Measurements from ENCODE around the gene FBXO41. TPM values are rescaled to one million over a fixed set of nuclear protein-coding genes. Genes with fewer than 3 reads are reported as not detected.
A peak's percentile ranks its signal among the peaks of the same experiment; 100 is the strongest.

The FBXO41 gene
- total and polyA plus RNA-seq, 10 of the 15 experiments (the other 5 are each of a cell fraction or from before 2014, with no cell fraction given): 1.9 to 38.9 (median 11.3) TPM

DNA sequence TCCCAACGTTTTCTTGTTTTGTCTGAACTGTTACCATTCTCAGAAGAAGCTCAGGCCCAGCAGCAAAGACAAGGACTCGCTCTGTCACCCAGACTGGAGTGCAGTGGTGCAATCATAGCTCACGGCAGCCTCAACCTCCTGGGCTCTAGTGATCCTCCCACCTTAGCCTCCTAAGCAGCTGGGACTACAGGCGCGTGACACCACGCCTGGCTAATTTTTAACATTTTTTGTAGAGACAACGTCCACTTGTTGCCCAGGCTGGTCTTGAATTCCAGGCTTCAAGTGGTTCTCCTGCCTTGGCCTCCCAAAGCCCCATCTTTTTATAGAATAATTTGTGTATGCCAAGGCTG, 72.2 kb downstream of the FBXO41 start:
- no TSS peak for BruUV-seq (replicated peaks)
- RAD21 ChIA-PET (ENCODE audit: unreplicated experiment): interaction anchor here (0.6 to 2.8 kb wide), 7 partner anchors 22 to 319 kb away, joined by 3 to 28 read pairs (median 3); partner anchors contain the start of genes CCT7 and PRADC1
- CTCF ChIA-PET: interaction anchor here (0.6 to 4.3 kb wide), 41 partner anchors 8 to 377 kb away, joined by 3 to 79 read pairs (median 4); partner anchors contain the start of genes CCT7, EGR4, NOTO and PRADC1
- TF ChIP-seq RBBP5 (conservative IDR thresholded peaks at IDR 0.05): no peak
- TF ChIP-seq, protein P1, sequence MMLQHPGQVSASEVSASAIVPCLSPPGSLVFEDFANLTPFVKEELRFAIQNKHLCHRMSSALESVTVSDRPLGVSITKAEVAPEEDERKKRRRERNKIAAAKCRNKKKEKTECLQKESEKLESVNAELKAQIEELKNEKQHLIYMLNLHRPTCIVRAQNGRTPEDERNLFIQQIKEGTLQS (IDR thresholded peaks at IDR 0.05; ENCODE audit: borderline replicate concordance, extremely low read depth, low read depth, low read length): no peak
- no peaks in the 10 kb centered on the region for H4K20me1 ChIP-seq (ENCODE audit: control insufficient read depth, insufficient read depth)
- H2AFZ ChIP-seq (ENCODE audit: control insufficient read depth, low read depth, low read length): peak overlapping the region; percentile 72; the same call in 1 of the 2 replicates
- DNase-seq (ENCODE audit: low read depth, low spot score): no peak
- no peak for FAIRE-seq
- 44% methylated on average over 7 of the region's 7 CpGs for WGBS (ENCODE audit: insufficient coverage, insufficient replicate concordance, low lambda C conversion rate, missing lambda C conversion rate)
- H3K4me2 ChIP-seq (ENCODE audit: control insufficient read depth, insufficient read depth): no peak overlapping the region
- peaks cover 8% of the 10 kb centered on the region for H3K4me1 ChIP-seq (ENCODE audit: control insufficient read depth, insufficient read depth, low read length)
- in situ Hi-C loops (cut with MboI) (no loop called here), intact Hi-C loops (cut with micrococcal nuclease; ENCODE audit: unreplicated experiment) (loop anchor here (1.0 kb wide), 1 partner anchor 127 kb away; no protein-coding TSS in a partner anchor)
- ATAC-seq: no peak
- no peaks in the 10 kb centered on the region for H3K9me3 ChIP-seq (replicated peaks; ENCODE audit: control insufficient read depth, insufficient read depth, low read length)
- no peaks in the 10 kb centered on the region for H3K36me3 ChIP-seq (ENCODE audit: control insufficient read depth in 2 of 2, insufficient read depth in 2 of 2, low read length in 1 of 2)
- peaks cover 16% of the 10 kb centered on the region for H3K79me2 ChIP-seq (ENCODE audit: control insufficient read depth, insufficient read depth, low read length)
- H3K27me3 ChIP-seq (replicated peaks in 1 of 2; ENCODE audit: control insufficient read depth in 2 of 2, insufficient read depth in 2 of 2, low read length in 1 of 2): no peaks in the 10 kb centered on the region
- H3K4me3 ChIP-seq: no peak overlapping the region
- SMC1A ChIA-PET (ENCODE audit: uncharacterized antibody, unreplicated experiment): interaction anchor here (0.6 to 2.6 kb wide), 13 partner anchors 9 to 318 kb away, joined by 3 to 24 read pairs (median 4); partner anchors contain the start of gene CCT7
- POLR2A ChIA-PET: interaction anchor here (1.9 to 2.6 kb wide), 2 partner anchors 22 to 127 kb away, joined by 4 to 14 read pairs; partner anchors contain the start of genes CCT7 and PRADC1
- H3K27ac ChIP-seq (ENCODE audit: control insufficient read depth, insufficient read depth): no peak overlapping the region
- no peak overlapping the region for H3K9ac ChIP-seq (ENCODE audit: control insufficient read depth, insufficient read depth, low read length)

DNA sequence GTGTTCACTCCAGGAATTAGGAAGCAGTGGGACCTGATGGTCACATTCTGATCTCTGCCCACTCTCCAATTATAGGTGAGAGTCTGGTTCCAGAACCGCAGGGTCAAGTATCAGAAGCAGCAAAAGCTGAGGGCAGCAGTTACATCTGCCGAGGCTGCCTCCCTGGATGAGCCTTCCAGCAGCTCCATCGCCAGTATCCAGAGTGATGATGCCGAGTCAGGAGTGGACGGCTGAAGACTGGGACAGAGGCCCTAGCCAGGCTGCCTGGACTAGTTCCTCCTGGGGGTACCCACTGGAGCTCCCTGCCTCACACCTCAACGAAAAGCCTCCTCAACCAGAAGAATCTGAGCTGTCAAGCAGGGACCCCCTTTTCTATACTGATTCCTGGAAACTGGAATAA, 73.6 kb downstream of the FBXO41 start:
- H3K27ac ChIP-seq (ENCODE audit: control insufficient read depth, insufficient read depth): no peak overlapping the region
- H3K4me2 ChIP-seq (ENCODE audit: control insufficient read depth, insufficient read depth): no peak overlapping the region
- FAIRE-seq: no peak
- ChIA-PET CTCF (interaction anchor here (0.8 to 4.3 kb wide), 7 partner anchors 9 to 316 kb away, joined by 3 to 79 read pairs (median 10); partner anchors contain the start of genes CCT7, NOTO and PRADC1), RAD21 (ENCODE audit: unreplicated experiment) (interaction anchor here (1.0 kb wide), 1 partner anchor 213 kb away, joined by 3 read pairs; no protein-coding TSS in a partner anchor), SMC1A (ENCODE audit: uncharacterized antibody, unreplicated experiment) (interaction anchor here (1.2 kb wide), 1 partner anchor 80 kb away, joined by 5 read pairs; no protein-coding TSS in a partner anchor), POLR2A (interaction anchor here (0.9 kb wide), 1 partner anchor 34 kb away, joined by 3 read pairs; no protein-coding TSS in a partner anchor)
- H3K36me3 ChIP-seq (ENCODE audit: control insufficient read depth in 2 of 2, insufficient read depth in 2 of 2, low read length in 1 of 2): no peaks in the 10 kb centered on the region
- no TSS peak for BruUV-seq (replicated peaks)
- intact Hi-C loops (cut with micrococcal nuclease; ENCODE audit: unreplicated experiment): no loop called here
- no peak for DNase-seq (ENCODE audit: low read depth, low spot score)
- no peak overlapping the region for H3K9ac ChIP-seq (ENCODE audit: control insufficient read depth, insufficient read depth, low read length)
- ATAC-seq: no peak
- no peaks in the 10 kb centered on the region for H4K20me1 ChIP-seq (ENCODE audit: control insufficient read depth, insufficient read depth)
- in situ Hi-C loops (cut with MboI): no loop called here
- H2AFZ ChIP-seq (ENCODE audit: control insufficient read depth, low read depth, low read length): no peak overlapping the region
- WGBS (ENCODE audit: insufficient coverage, insufficient replicate concordance, low lambda C conversion rate, missing lambda C conversion rate): 50% methylated on average over 6 of the region's 6 CpGs
- H3K9me3 ChIP-seq (replicated peaks; ENCODE audit: control insufficient read depth, insufficient read depth, low read length): no peaks in the 10 kb centered on the region
- H3K4me1 ChIP-seq (ENCODE audit: control insufficient read depth, insufficient read depth, low read length): peaks cover 8% of the 10 kb centered on the region
- H3K79me2 ChIP-seq (ENCODE audit: control insufficient read depth, insufficient read depth, low read length): peaks cover 16% of the 10 kb centered on the region
- no peaks in the 10 kb centered on the region for H3K27me3 ChIP-seq (replicated peaks in 1 of 2; ENCODE audit: control insufficient read depth in 2 of 2, insufficient read depth in 2 of 2, low read length in 1 of 2)
- no peak overlapping the region for H3K4me3 ChIP-seq
- TF ChIP-seq, protein P2, sequence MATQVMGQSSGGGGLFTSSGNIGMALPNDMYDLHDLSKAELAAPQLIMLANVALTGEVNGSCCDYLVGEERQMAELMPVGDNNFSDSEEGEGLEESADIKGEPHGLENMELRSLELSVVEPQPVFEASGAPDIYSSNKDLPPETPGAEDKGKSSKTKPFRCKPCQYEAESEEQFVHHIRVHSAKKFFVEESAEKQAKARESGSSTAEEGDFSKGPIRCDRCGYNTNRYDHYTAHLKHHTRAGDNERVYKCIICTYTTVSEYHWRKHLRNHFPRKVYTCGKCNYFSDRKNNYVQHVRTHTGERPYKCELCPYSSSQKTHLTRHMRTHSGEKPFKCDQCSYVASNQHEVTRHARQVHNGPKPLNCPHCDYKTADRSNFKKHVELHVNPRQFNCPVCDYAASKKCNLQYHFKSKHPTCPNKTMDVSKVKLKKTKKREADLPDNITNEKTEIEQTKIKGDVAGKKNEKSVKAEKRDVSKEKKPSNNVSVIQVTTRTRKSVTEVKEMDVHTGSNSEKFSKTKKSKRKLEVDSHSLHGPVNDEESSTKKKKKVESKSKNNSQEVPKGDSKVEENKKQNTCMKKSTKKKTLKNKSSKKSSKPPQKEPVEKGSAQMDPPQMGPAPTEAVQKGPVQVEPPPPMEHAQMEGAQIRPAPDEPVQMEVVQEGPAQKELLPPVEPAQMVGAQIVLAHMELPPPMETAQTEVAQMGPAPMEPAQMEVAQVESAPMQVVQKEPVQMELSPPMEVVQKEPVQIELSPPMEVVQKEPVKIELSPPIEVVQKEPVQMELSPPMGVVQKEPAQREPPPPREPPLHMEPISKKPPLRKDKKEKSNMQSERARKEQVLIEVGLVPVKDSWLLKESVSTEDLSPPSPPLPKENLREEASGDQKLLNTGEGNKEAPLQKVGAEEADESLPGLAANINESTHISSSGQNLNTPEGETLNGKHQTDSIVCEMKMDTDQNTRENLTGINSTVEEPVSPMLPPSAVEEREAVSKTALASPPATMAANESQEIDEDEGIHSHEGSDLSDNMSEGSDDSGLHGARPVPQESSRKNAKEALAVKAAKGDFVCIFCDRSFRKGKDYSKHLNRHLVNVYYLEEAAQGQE (IDR thresholded peaks at IDR 0.05; ENCODE audit: low read depth, low read length): no peak
- TF ChIP-seq SPI1 (IDR thresholded peaks at IDR 0.05; ENCODE audit: borderline replicate concordance, insufficient read depth, low read depth, low read length) (no peak), MYB (IDR thresholded peaks at IDR 0.05; ENCODE audit: borderline replicate concordance, low read depth, low read length) (no peak), ETV6 (conservative IDR thresholded peaks at IDR 0.05 in 1 of 2, IDR thresholded peaks at IDR 0.05 in 1 of 2; ENCODE audit: borderline replicate concordance in 1 of 2, low read depth in 1 of 2) (no peak), NFYB (IDR thresholded peaks at IDR 0.05; ENCODE audit: insufficient read depth, low read depth, low read length) (no peak), POLR2AphosphoS5 (IDR thresholded peaks at IDR 0.05; ENCODE audit: low read length) (no peak)

Data from GM12878 (cell line).